ENCODE measurements around the gene CTBP2. TPM values are rescaled to one million over a fixed set of nuclear protein-coding genes. Genes with fewer than 3 reads are reported as not detected.

CTBP2 gene
- total RNA-seq, 1 donor from 2014 or later, result 55.2 TPM

GRCh38 chr10:125080296-125080695 is 80.1 kb downstream of the CTBP2 start:
- H4K20me1 ChIP-seq (ENCODE audit: low read depth), result peaks cover 95% of the 10 kb centered on the region
- peaks cover 22% of the 10 kb centered on the region for H3K4me1 Mint-ChIP-seq

GRCh38 chr10:125079091-125079600 is 81.2 kb downstream of the CTBP2 start:
- peaks cover 43% of the 10 kb centered on the region for H3K36me3 Mint-ChIP-seq
- no peak overlapping the region for H3K27ac Mint-ChIP-seq

More at GRCh38 chr10:125080296-125080695, 80.1 kb downstream of the CTBP2 start:
- H3K4me3 Mint-ChIP-seq, result no peak overlapping the region
- Histone ChIP-seq H3K36me3 (no peaks in the 10 kb centered on the region), H3K4me3 (no peak overlapping the region), H3K9ac (no peak overlapping the region), H2AFZ (replicated peaks) (no peak overlapping the region), H3K79me2 (ENCODE audit: low read depth) (peaks cover 100% of the 10 kb centered on the region), H3K27me3 (no peaks in the 10 kb centered on the region), H3K9me3 (ENCODE audit: low read depth) (no peaks in the 10 kb centered on the region), H3F3A (ENCODE audit: low read depth) (no peaks in the 10 kb centered on the region), H3K27ac (no peak overlapping the region), H3K4me2 (no peak overlapping the region), H3K4me1 (no peaks in the 10 kb centered on the region)
- H3K27me3 Mint-ChIP-seq (ENCODE audit: insufficient read depth, low read depth), result no peaks in the 10 kb centered on the region
- H3K27ac Mint-ChIP-seq, result no peak overlapping the region
- DNase-seq (ENCODE audit: low spot score), result no peak
- TF ChIP-seq CTCF (IDR thresholded peaks at IDR 0.05), result no peak
- no peak for TF ChIP-seq EZH2 (IDR thresholded peaks at IDR 0.05)
- no peak for TF ChIP-seq EZH2phosphoT487 (IDR thresholded peaks at IDR 0.05)
- H3K9me3 Mint-ChIP-seq, result no peaks in the 10 kb centered on the region
- peaks cover 42% of the 10 kb centered on the region for H3K36me3 Mint-ChIP-seq

GRCh38 chr10:125076891-125077541 is 83.3 kb downstream of the CTBP2 start:
- H3K27ac Mint-ChIP-seq, result no peak overlapping the region
- no peak overlapping the region for H3K27ac ChIP-seq
- H3K9me3 ChIP-seq (ENCODE audit: low read depth), result no peaks in the 10 kb centered on the region

More at GRCh38 chr10:125079091-125079600, 81.2 kb downstream of the CTBP2 start:
- no peak overlapping the region for H3K4me3 Mint-ChIP-seq
- DNase-seq (ENCODE audit: low spot score), result no peak
- no peaks in the 10 kb centered on the region for H3F3A ChIP-seq (ENCODE audit: low read depth)
- no peaks in the 10 kb centered on the region for H3K9me3 Mint-ChIP-seq
- TF ChIP-seq EZH2phosphoT487 (IDR thresholded peaks at IDR 0.05) (no peak), EZH2 (IDR thresholded peaks at IDR 0.05) (no peak), CTCF (IDR thresholded peaks at IDR 0.05) (no peak)
- H4K20me1 ChIP-seq (ENCODE audit: low read depth), result peaks cover 94% of the 10 kb centered on the region
- H3K4me2 ChIP-seq, result no peak overlapping the region
- H3K79me2 ChIP-seq (ENCODE audit: low read depth), result peaks cover 100% of the 10 kb centered on the region
- H2AFZ ChIP-seq (replicated peaks), result no peak overlapping the region
- H3K4me1 Mint-ChIP-seq, result peaks cover 18% of the 10 kb centered on the region
- no peaks in the 10 kb centered on the region for H3K9me3 ChIP-seq (ENCODE audit: low read depth)
- no peak overlapping the region for H3K27ac ChIP-seq
- no peak overlapping the region for H3K4me3 ChIP-seq
- H3K27me3 Mint-ChIP-seq (ENCODE audit: insufficient read depth, low read depth), result no peaks in the 10 kb centered on the region
- no peak overlapping the region for H3K9ac ChIP-seq
- no peaks in the 10 kb centered on the region for H3K36me3 ChIP-seq
- H3K4me1 ChIP-seq, result no peaks in the 10 kb centered on the region
- H3K27me3 ChIP-seq, result no peaks in the 10 kb centered on the region

More at GRCh38 chr10:125076891-125077541, 83.3 kb downstream of the CTBP2 start:
- peaks cover 100% of the 10 kb centered on the region for H3K79me2 ChIP-seq (ENCODE audit: low read depth)
- H4K20me1 ChIP-seq (ENCODE audit: low read depth), result peaks cover 81% of the 10 kb centered on the region
- H2AFZ ChIP-seq (replicated peaks), result no peak overlapping the region
- H3F3A ChIP-seq (ENCODE audit: low read depth), result no peaks in the 10 kb centered on the region
- no peak overlapping the region for H3K9ac ChIP-seq
- no peaks in the 10 kb centered on the region for H3K9me3 Mint-ChIP-seq
- peaks cover 50% of the 10 kb centered on the region for H3K36me3 Mint-ChIP-seq
- peaks cover 21% of the 10 kb centered on the region for H3K4me1 Mint-ChIP-seq
- no peaks in the 10 kb centered on the region for H3K36me3 ChIP-seq
- H3K4me2 ChIP-seq, result no peak overlapping the region
- H3K27me3 ChIP-seq, result no peaks in the 10 kb centered on the region
- H3K27me3 Mint-ChIP-seq (ENCODE audit: insufficient read depth, low read depth), result no peaks in the 10 kb centered on the region
- DNase-seq (ENCODE audit: low spot score), result no peak
- no peaks in the 10 kb centered on the region for H3K4me1 ChIP-seq
- H3K4me3 ChIP-seq, result no peak overlapping the region
- TF ChIP-seq CTCF (IDR thresholded peaks at IDR 0.05), result no peak
- no peak overlapping the region for H3K4me3 Mint-ChIP-seq

Data from neural progenitor cell (in vitro differentiated cells).